ENCODE results near the gene WDR27. TPM values are rescaled to one million over a fixed set of nuclear protein-coding genes. Genes with fewer than 3 reads are reported as not detected.

WDR27 gene
- polyA plus RNA-seq, 3 donors: 0.95 to 20.5 (median 2.0) TPM

- Mint-ChIP-seq H3K27me3 (ENCODE audit: low read depth in 3 of 3) (peaks cover 0 to 2% (median 0%) of the 10 kb centered on the region in 3 donors), H3K27ac (no peak overlapping the region), H3K4me3 (no peak overlapping the region), H3K9me3 (peaks cover 9 to 40% (median 17%) of the 10 kb centered on the region in 7 donors), H3K36me3 (no peaks in the 10 kb centered on the region), H3K4me1 (no peaks in the 10 kb centered on the region)
- Histone ChIP-seq H4K20me1 (ENCODE audit: insufficient read depth, low read length) (no peaks in the 10 kb centered on the region), H3K9me3 (replicated peaks in 1 of 2; ENCODE audit: control insufficient read depth in 1 of 2, insufficient read depth in 1 of 2, low read length in 2 of 2) (peaks cover 9 to 50% of the 10 kb centered on the region in 2 donors), H3K27me3 (ENCODE audit: control insufficient read depth in 2 of 2, insufficient read depth in 2 of 2, low read length in 2 of 2) (no peaks in the 10 kb centered on the region), H3K36me3 (replicated peaks in 1 of 2; ENCODE audit: control insufficient read depth in 1 of 2, insufficient read depth in 2 of 2, low read length in 2 of 2) (no peaks in the 10 kb centered on the region), H3K4me2 (replicated peaks; ENCODE audit: extremely low read depth, low read length, poor library complexity, severe bottlenecking) (no peak overlapping the region), H2AFZ (ENCODE audit: insufficient read depth, low read depth, low read length, poor library complexity, severe bottlenecking) (no peak overlapping the region), H3K9ac (ENCODE audit: insufficient read depth, low read length, poor library complexity, severe bottlenecking) (no peak overlapping the region), H3K27ac (ENCODE audit: low read depth in 1 of 2, low read length in 2 of 2) (no peak overlapping the region), H3K4me3 (replicated peaks in 1 of 3; ENCODE audit: low read depth in 2 of 3, low read length in 3 of 3) (no peak overlapping the region), H3K4me1 (ENCODE audit: control insufficient read depth in 1 of 2, insufficient read depth in 2 of 2, low read length in 2 of 2) (no peaks in the 10 kb centered on the region), H3K79me2 (ENCODE audit: insufficient read depth, low read length) (no peaks in the 10 kb centered on the region)
- intact Hi-C loops (cut with micrococcal nuclease): no loop called here
- TF ChIP-seq CTCF (IDR thresholded peaks at IDR 0.05): no peak
- DNase-seq: no peak
- 90% methylated on average over 9 of the region's 11 CpGs for WGBS (ENCODE audit: insufficient coverage)
Observed at GRCh38 chr6:169567819-169568218, 134.0 kb downstream of the WDR27 start.

GRCh38 chr6:169566961-169567750 lies 134.7 kb downstream of the WDR27 start:
- WGBS (ENCODE audit: insufficient coverage): 95% methylated on average over 19 of the region's 19 CpGs
- H3K36me3 Mint-ChIP-seq: no peaks in the 10 kb centered on the region
- H3K9me3 Mint-ChIP-seq: peaks cover 14 to 45% (median 22%) of the 10 kb centered on the region in 7 donors
- H3K27me3 Mint-ChIP-seq (ENCODE audit: low read depth in 3 of 3): peaks cover 0 to 2% (median 0%) of the 10 kb centered on the region in 3 donors
- Histone ChIP-seq H3K9me3 (replicated peaks in 1 of 2; ENCODE audit: control insufficient read depth in 1 of 2, insufficient read depth in 1 of 2, low read length in 2 of 2) (peaks cover 15 to 55% of the 10 kb centered on the region in 2 donors), H3K27ac (ENCODE audit: low read depth in 1 of 2, low read length in 2 of 2) (no peak overlapping the region), H3K4me2 (replicated peaks; ENCODE audit: extremely low read depth, low read length, poor library complexity, severe bottlenecking) (no peak overlapping the region), H3K4me3 (replicated peaks in 1 of 3; ENCODE audit: low read depth in 2 of 3, low read length in 3 of 3) (no peak overlapping the region), H2AFZ (ENCODE audit: insufficient read depth, low read depth, low read length, poor library complexity, severe bottlenecking) (no peak overlapping the region), H3K4me1 (ENCODE audit: control insufficient read depth in 1 of 2, insufficient read depth in 2 of 2, low read length in 2 of 2) (no peaks in the 10 kb centered on the region), H4K20me1 (ENCODE audit: insufficient read depth, low read length) (no peaks in the 10 kb centered on the region), H3K79me2 (ENCODE audit: insufficient read depth, low read length) (no peaks in the 10 kb centered on the region), H3K9ac (ENCODE audit: insufficient read depth, low read length, poor library complexity, severe bottlenecking) (no peak overlapping the region), H3K36me3 (replicated peaks in 1 of 2; ENCODE audit: control insufficient read depth in 1 of 2, insufficient read depth in 2 of 2, low read length in 2 of 2) (no peaks in the 10 kb centered on the region), H3K27me3 (ENCODE audit: control insufficient read depth in 2 of 2, insufficient read depth in 2 of 2, low read length in 2 of 2) (no peaks in the 10 kb centered on the region)
- H3K27ac Mint-ChIP-seq: no peak overlapping the region
- no peak overlapping the region for H3K4me3 Mint-ChIP-seq
- no peak for DNase-seq
- intact Hi-C loops (cut with micrococcal nuclease): no loop called here
- no peak for TF ChIP-seq CTCF (IDR thresholded peaks at IDR 0.05)
- H3K4me1 Mint-ChIP-seq: no peaks in the 10 kb centered on the region

Measured in CD14-positive monocyte (primary cell).